Kidney (tissue), 14 donors: ENCODE results near the gene ARMH4. TPM values are rescaled to one million over a fixed set of nuclear protein-coding genes. Genes with fewer than 3 reads are reported as not detected.

Experiments
- DNase-seq, 5 donors: peaks; one replicate each; pipeline ENCODE4 v3.0.0-alpha.2; 2013 to 2020
- FAIRE-seq: peaks from 2 replicates; lab custom pipeline; 2012; peaks lifted over from hg19 to GRCh38; lab: Jason Lieb, UNC
- H3K27ac ChIP-seq, 2 donors: one replicate each; pipeline ENCODE4 v1.7.0; 2013; ENCODE audit warnings: low read depth in 2 of 2, low read length in 2 of 2, inconsistent platforms in 1 of 2
- H3K27me3 ChIP-seq: one replicate; pipeline ENCODE4 v1.7.1; 2013; ENCODE audit warnings: low read length, inconsistent platforms; ENCODE audit not compliant: control insufficient read depth, insufficient read depth
- H3K36me3 ChIP-seq, 3 donors: one replicate each; pipeline versions ENCODE4 v1.7.0 to v1.7.1; 2013; ENCODE audit warnings: low read length in 3 of 3, control low read depth in 1 of 3, inconsistent platforms in 1 of 3; ENCODE audit not compliant: insufficient read depth in 3 of 3, control insufficient read depth in 2 of 3
- H3K4me1 ChIP-seq, 3 donors: one replicate each; pipeline versions ENCODE4 v1.7.0 to v1.7.1; 2013; ENCODE audit warnings: low read length in 3 of 3, inconsistent platforms in 1 of 3, low read depth in 1 of 3; ENCODE audit not compliant: control insufficient read depth in 2 of 3, insufficient read depth in 2 of 3
- H3K4me3 ChIP-seq, 3 donors: one replicate each; pipeline versions ENCODE4 v1.7.0 to v1.8.1; 2013; ENCODE audit warnings: low read length in 3 of 3, control low read depth in 1 of 3, inconsistent platforms in 1 of 3
- H3K9ac ChIP-seq, 3 donors: one replicate each; pipeline versions ENCODE4 v1.7.0 to v1.7.1; 2013; ENCODE audit warnings: low read length in 3 of 3, control low read depth in 1 of 3, inconsistent platforms in 1 of 3
- H3K9me3 ChIP-seq, 3 donors: one replicate each; pipeline versions ENCODE4 v1.7.0 to v1.7.1; 2013; ENCODE audit warnings: low read length in 3 of 3, control low read depth in 1 of 3, inconsistent platforms in 1 of 3; ENCODE audit not compliant: control insufficient read depth in 2 of 3, insufficient read depth in 1 of 3
- intact Hi-C: fragments of 100-400 bp; cut with DNase I; formaldehyde crosslinking; loops from one replicate; pipeline ENCODE4 v1.11.1; 2022
- polyA plus RNA-seq: library from polyadenylated mRNA; stranded (reverse); fragments of 350-450 nt; fragmentation: Illumina TruSeq; extraction: RNeasy Lipid Tissue Mini Kit (QIAGEN cat#74804); gene quantifications from one replicate; pipeline ENCODE4 v1.2.3, GENCODE V29; 2014; ENCODE audit warnings: low read depth, low replicate concordance; ENCODE audit not compliant: insufficient read depth
- total RNA-seq: library from RNA; stranded (reverse); fragmentation: NEBNext Ultra II Directional; extraction: Animal tissue kit (Norgen Biotek cat#: 25700); gene quantifications from one replicate; pipeline ENCODE4 v1.2.1, GENCODE V29; 2021
- TF ChIP-seq, protein P1 (sequence below): IDR thresholded peaks from 3 replicates; pipeline ENCODE4 v1.5.1; 2012; ENCODE audit warnings: mild to moderate bottlenecking, moderate library complexity, borderline replicate concordance; ENCODE audit not compliant: insufficient read depth; ENCODE audit errors: extremely low read depth
- donor health status: control.
- donor health status: control.
- donor health status: control.
- donor health status: control.
- donor health status: control.
- donor health status: DM: yes; HTN: yes; CAD: no.
- donor health status: Normal renal cell carcinoma (clear cell type).

The ARMH4 gene
- total and polyA plus RNA-seq, 2 donors from 2014 or later: 4.9 to 14.2 TPM

DNA sequence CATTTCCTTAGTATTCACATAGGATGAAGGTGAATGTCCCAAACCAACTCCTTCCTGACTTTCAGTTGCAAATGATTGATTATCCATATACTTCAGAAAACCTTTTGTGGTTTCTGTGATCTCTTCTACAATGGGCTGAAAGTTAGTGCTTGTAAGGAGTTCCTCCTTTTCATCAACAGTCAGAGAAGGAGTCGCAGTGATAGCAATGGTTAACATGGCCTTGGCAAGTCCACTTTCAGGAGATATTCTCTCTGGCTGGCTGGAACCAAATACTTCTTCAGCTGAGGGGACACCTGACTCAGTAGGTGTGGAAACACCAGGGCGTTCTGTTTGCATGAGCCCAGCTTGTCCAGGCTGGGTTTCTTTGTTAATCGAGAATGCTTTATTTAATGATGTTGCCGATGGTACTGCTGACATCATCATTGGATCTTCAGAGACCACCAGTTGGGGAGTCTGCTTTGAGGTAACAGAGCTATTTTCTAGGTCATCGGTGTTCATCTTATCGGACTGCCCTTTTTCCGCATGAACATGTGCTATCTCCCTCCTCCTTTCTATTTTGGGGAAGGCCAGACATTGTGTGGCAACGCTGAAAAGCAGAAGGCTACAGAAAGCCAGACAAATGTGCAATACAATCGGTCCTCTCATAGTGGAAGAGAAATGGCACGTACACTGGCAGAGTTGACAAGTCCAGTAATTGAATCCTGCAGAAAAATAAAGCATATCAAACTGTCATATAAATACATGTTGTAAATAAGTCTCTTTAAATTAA is 13.1 kb downstream of the ARMH4 start:
- intact Hi-C loops: no loop called here
- TF ChIP-seq, protein P1, sequence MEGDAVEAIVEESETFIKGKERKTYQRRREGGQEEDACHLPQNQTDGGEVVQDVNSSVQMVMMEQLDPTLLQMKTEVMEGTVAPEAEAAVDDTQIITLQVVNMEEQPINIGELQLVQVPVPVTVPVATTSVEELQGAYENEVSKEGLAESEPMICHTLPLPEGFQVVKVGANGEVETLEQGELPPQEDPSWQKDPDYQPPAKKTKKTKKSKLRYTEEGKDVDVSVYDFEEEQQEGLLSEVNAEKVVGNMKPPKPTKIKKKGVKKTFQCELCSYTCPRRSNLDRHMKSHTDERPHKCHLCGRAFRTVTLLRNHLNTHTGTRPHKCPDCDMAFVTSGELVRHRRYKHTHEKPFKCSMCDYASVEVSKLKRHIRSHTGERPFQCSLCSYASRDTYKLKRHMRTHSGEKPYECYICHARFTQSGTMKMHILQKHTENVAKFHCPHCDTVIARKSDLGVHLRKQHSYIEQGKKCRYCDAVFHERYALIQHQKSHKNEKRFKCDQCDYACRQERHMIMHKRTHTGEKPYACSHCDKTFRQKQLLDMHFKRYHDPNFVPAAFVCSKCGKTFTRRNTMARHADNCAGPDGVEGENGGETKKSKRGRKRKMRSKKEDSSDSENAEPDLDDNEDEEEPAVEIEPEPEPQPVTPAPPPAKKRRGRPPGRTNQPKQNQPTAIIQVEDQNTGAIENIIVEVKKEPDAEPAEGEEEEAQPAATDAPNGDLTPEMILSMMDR: no peak
- no peak overlapping the region for H3K27ac ChIP-seq
- FAIRE-seq (no peak), DNase-seq (no peak)
- no peak overlapping the region for H3K9ac ChIP-seq
- H3K9me3 ChIP-seq: no peaks in the 10 kb centered on the region
- H3K4me3 ChIP-seq: no peak overlapping the region
- H3K27me3 ChIP-seq: no peaks in the 10 kb centered on the region
- H3K36me3 ChIP-seq: peaks cover 0 to 4% (median 0%) of the 10 kb centered on the region in 3 donors
- H3K4me1 ChIP-seq: no peaks in the 10 kb centered on the region

DNA sequence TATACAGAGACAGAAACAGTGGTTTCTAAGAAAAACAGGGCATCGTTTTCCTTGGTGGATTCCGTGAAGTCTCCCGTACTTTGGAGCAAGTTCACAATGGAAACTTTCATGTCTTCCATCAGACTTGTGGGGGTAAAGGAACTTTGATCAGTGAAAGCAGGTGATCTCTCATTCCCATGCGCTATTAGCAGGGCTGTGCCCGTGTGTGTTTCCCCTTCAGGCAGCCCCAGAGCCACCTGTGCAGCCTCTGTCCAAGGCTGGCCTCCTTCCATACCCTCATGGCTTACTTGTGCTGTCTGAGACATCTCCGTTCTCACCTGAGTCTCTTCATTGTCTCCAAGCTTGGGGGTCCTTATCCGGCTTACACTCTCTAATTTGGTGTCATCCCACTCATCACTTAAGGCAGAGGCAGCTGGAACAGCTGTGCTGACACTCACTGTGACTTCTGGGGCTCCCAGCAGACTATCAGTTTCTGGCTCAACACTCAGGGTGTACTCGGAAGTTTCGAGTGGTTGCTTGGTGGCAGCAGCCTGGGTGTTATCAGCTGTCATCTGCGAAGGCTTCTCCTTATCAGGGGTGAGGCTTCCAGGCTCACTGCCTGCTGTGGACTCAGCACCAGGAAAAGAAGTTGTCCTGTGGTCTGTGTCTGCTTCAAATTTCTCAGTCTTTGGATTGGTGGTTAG is 13.8 kb downstream of the ARMH4 start:
- no peaks in the 10 kb centered on the region for H3K27me3 ChIP-seq
- no peak overlapping the region for H3K4me3 ChIP-seq
- DNase-seq (no peak), FAIRE-seq (no peak)
- H3K9ac ChIP-seq: no peak overlapping the region
- no peaks in the 10 kb centered on the region for H3K9me3 ChIP-seq
- no peak overlapping the region for H3K27ac ChIP-seq
- TF ChIP-seq, protein P1: no peak
- intact Hi-C loops: no loop called here
- H3K4me1 ChIP-seq: no peaks in the 10 kb centered on the region
- H3K36me3 ChIP-seq: peaks cover 0 to 4% (median 0%) of the 10 kb centered on the region in 3 donors

DNA sequence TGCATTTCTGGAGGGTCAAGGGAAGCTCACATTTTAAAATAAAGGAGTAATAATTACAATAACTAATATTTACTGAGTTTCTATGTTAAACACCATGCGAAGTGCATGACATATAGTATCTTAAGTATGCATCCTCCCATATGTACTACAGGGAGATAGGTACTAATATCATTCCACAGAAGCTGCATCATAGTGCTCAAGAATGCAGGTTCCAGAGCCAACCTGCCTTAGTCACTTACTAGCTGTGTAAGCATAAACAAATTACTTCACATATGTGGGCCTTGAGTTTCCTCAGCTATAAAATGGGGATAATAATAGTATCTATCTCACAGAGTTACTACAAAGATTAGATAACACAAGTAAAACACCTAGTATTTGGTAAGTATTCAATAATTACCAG is 18.3 kb downstream of the ARMH4 start:
- FAIRE-seq (no peak), DNase-seq (no peak)

More for the DNA sequence above, 18.3 kb downstream of the ARMH4 start:
- H3K27me3 ChIP-seq: no peaks in the 10 kb centered on the region
- H3K4me3 ChIP-seq: no peak overlapping the region
- TF ChIP-seq, protein P1: no peak
- H3K9me3 ChIP-seq: no peaks in the 10 kb centered on the region
- no peak overlapping the region for H3K9ac ChIP-seq
- peaks cover 0 to 4% (median 0%) of the 10 kb centered on the region in 3 donors for H3K36me3 ChIP-seq
- H3K4me1 ChIP-seq: no peaks in the 10 kb centered on the region
- no peak overlapping the region for H3K27ac ChIP-seq
- intact Hi-C loops: no loop called here
